ENCODE data around the gene TAS2R46.
"Not testable (repeated sequence)": the region's sequence is repeated elsewhere in the genome, so short reads cannot be mapped to it uniquely, and the experiment has no call there.

GRCh38 chr12:11062194-11062593 is at the start of gene TAS2R46:
- TF ChIP-seq, protein P1, sequence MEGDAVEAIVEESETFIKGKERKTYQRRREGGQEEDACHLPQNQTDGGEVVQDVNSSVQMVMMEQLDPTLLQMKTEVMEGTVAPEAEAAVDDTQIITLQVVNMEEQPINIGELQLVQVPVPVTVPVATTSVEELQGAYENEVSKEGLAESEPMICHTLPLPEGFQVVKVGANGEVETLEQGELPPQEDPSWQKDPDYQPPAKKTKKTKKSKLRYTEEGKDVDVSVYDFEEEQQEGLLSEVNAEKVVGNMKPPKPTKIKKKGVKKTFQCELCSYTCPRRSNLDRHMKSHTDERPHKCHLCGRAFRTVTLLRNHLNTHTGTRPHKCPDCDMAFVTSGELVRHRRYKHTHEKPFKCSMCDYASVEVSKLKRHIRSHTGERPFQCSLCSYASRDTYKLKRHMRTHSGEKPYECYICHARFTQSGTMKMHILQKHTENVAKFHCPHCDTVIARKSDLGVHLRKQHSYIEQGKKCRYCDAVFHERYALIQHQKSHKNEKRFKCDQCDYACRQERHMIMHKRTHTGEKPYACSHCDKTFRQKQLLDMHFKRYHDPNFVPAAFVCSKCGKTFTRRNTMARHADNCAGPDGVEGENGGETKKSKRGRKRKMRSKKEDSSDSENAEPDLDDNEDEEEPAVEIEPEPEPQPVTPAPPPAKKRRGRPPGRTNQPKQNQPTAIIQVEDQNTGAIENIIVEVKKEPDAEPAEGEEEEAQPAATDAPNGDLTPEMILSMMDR (IDR thresholded peaks at IDR 0.05; ENCODE audit: insufficient read depth, low read length): not testable (repeated sequence)
- not testable (repeated sequence) for TF ChIP-seq POLR2AphosphoS5 (IDR thresholded peaks at IDR 0.05; ENCODE audit: low read depth); GABPA (IDR thresholded peaks at IDR 0.05; ENCODE audit: low read depth); SPI1 (IDR thresholded peaks at IDR 0.05; ENCODE audit: borderline replicate concordance, low read depth)
- TF ChIP-seq, protein P2, sequence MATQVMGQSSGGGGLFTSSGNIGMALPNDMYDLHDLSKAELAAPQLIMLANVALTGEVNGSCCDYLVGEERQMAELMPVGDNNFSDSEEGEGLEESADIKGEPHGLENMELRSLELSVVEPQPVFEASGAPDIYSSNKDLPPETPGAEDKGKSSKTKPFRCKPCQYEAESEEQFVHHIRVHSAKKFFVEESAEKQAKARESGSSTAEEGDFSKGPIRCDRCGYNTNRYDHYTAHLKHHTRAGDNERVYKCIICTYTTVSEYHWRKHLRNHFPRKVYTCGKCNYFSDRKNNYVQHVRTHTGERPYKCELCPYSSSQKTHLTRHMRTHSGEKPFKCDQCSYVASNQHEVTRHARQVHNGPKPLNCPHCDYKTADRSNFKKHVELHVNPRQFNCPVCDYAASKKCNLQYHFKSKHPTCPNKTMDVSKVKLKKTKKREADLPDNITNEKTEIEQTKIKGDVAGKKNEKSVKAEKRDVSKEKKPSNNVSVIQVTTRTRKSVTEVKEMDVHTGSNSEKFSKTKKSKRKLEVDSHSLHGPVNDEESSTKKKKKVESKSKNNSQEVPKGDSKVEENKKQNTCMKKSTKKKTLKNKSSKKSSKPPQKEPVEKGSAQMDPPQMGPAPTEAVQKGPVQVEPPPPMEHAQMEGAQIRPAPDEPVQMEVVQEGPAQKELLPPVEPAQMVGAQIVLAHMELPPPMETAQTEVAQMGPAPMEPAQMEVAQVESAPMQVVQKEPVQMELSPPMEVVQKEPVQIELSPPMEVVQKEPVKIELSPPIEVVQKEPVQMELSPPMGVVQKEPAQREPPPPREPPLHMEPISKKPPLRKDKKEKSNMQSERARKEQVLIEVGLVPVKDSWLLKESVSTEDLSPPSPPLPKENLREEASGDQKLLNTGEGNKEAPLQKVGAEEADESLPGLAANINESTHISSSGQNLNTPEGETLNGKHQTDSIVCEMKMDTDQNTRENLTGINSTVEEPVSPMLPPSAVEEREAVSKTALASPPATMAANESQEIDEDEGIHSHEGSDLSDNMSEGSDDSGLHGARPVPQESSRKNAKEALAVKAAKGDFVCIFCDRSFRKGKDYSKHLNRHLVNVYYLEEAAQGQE (IDR thresholded peaks at IDR 0.05; ENCODE audit: insufficient replicate concordance, low read depth): not testable (repeated sequence)
